ENCODE data around the gene PAK1.

- no peak for TF ChIP-seq CTCF (conservative IDR thresholded peaks at IDR 0.05 in 1 of 2, IDR thresholded peaks at IDR 0.05 in 1 of 2; ENCODE audit: low read depth in 1 of 2, low read length in 2 of 2)
- TF ChIP-seq EZH2 (IDR thresholded peaks at IDR 0.05; ENCODE audit: low read length, missing control alignments), result no peak
Observed at GRCh38 chr11:77409046-77409445, 64.8 kb downstream of the PAK1 start.
